Measurements from ENCODE around the gene PCNX3. TPM values are rescaled to one million over a fixed set of nuclear protein-coding genes. Genes with fewer than 3 reads are reported as not detected.
"Not testable (repeated sequence)": the region's sequence is repeated elsewhere in the genome, so short reads cannot be mapped to it uniquely, and the experiment has no call there.

Gene PCNX3
- total RNA-seq, 1 donor from 2014 or later: 4.7 TPM

DNA sequence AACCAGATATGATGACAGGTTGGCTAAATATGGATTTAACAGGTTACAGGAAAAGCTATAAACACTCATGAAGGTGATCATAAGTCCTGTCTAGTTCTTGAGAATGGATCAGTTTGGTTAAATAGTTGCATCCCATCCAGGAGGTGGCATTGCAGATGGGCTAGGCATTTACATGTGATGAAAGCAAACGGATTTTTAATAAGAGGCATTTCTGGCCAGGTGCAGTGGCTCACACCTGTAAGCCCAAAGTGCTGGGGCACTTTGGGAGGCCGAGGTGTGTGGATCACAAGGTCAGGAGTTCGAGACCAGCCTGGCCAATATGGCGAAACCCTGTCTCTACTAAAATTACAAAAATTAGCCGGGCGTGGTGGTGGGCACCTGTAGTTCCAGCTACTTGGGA, 67.9 kb downstream of the PCNX3 start:
- H3K36me3 ChIP-seq (ENCODE audit: control insufficient read depth in 3 of 3, insufficient read depth in 3 of 3, low read length in 3 of 3); H3K9ac ChIP-seq (ENCODE audit: low read depth in 1 of 3, low read length in 3 of 3); H3K9me3 ChIP-seq (ENCODE audit: control insufficient read depth in 3 of 3, low read length in 3 of 3); H3K4me3 ChIP-seq (ENCODE audit: low read length in 3 of 3); H3K27ac ChIP-seq (ENCODE audit: low read depth, low read length); H3K27me3 ChIP-seq (ENCODE audit: control insufficient read depth in 3 of 3, insufficient read depth in 3 of 3, low read length in 3 of 3); H3K4me1 ChIP-seq (ENCODE audit: control insufficient read depth in 3 of 3, insufficient read depth in 3 of 3, low read length in 3 of 3): not testable (repeated sequence)

DNA sequence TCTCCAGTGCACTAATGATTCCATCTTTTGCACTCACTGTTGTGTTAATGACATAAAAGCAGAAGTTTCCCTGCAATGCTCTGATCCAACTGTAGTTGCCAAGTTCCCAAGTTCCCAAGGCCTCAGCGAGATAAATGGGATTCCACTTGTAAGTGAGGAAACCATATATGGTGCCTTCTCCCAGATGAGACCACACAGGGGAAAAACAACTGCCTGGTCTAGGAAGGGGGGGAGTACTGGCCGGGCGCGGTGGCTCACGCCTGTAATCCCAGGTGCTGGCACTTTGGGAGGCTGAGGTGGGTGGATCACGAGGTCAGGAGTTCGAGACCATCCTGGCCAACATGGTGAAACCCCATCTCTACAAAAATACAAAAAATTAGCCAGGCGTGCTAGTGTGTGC, 70.4 kb downstream of the PCNX3 start:
- no peaks in the 10 kb centered on the region for H3K36me3 ChIP-seq (ENCODE audit: control insufficient read depth in 3 of 3, insufficient read depth in 3 of 3, low read length in 3 of 3)
- H3K4me3 ChIP-seq (ENCODE audit: low read length in 3 of 3): no peak overlapping the region
- no peaks in the 10 kb centered on the region for H3K4me1 ChIP-seq (ENCODE audit: control insufficient read depth in 3 of 3, insufficient read depth in 3 of 3, low read length in 3 of 3)
- no peaks in the 10 kb centered on the region for H3K9me3 ChIP-seq (ENCODE audit: control insufficient read depth in 3 of 3, low read length in 3 of 3)
- H3K9ac ChIP-seq (ENCODE audit: low read depth in 1 of 3, low read length in 3 of 3): no peak overlapping the region
- no peaks in the 10 kb centered on the region for H3K27me3 ChIP-seq (ENCODE audit: control insufficient read depth in 3 of 3, insufficient read depth in 3 of 3, low read length in 3 of 3)
- no peak overlapping the region for H3K27ac ChIP-seq (ENCODE audit: low read depth, low read length)

Small RNA genes within 50 kb of the gene (small RNA-seq; reads per million reads assigned to genes)
- gene MIR4489: not detected
- gene MIR4690: 0.16 reads per million

Other genes with a start within 250 kb of the PCNX3 start
- gene SLC25A45, start 233.1 kb upstream of the PCNX3 start, total RNA-seq: 3.7 TPM
- gene FRMD8, start 229.1 kb upstream of the PCNX3 start, total RNA-seq: 8.4 TPM
- gene NEAT1, start 193.0 kb upstream of the PCNX3 start, total RNA-seq: 26.1 TPM
- 7,794 TPM for gene MALAT1, start 116.7 kb upstream of the PCNX3 start, total RNA-seq
- gene SCYL1, start 90.7 kb upstream of the PCNX3 start, total RNA-seq: 36.0 TPM
- gene LTBP3, start 57.4 kb upstream of the PCNX3 start, total RNA-seq: 32.9 TPM
- gene ZNRD2, start 45.3 kb upstream of the PCNX3 start, total RNA-seq: 23.0 TPM
- 14.6 TPM for gene FAM89B, start 43.2 kb upstream of the PCNX3 start, total RNA-seq
- 157 TPM for gene EHBP1L1, start 39.7 kb upstream of the PCNX3 start, total RNA-seq
- not detected for gene KCNK7, start 20.0 kb upstream of the PCNX3 start, total RNA-seq
- 23.0 TPM for gene MAP3K11, start 1.6 kb upstream of the PCNX3 start, total RNA-seq
- gene SIPA1, start 22.3 kb downstream of the PCNX3 start, total RNA-seq: 15.7 TPM
- gene RELA, start 47.1 kb downstream of the PCNX3 start, total RNA-seq: 13.0 TPM
- 44.9 TPM for gene KAT5, start 96.5 kb downstream of the PCNX3 start, total RNA-seq
- 11.0 TPM for gene RNASEH2C, start 105.0 kb downstream of the PCNX3 start, total RNA-seq
- gene AP5B1, start 165.2 kb downstream of the PCNX3 start, total RNA-seq: 2.1 TPM
- gene OVOL1, start 171.3 kb downstream of the PCNX3 start, total RNA-seq: not detected
- gene SNX32, start 218.2 kb downstream of the PCNX3 start, total RNA-seq: under 0.01 TPM
- 275 TPM for gene CFL1, start 242.4 kb downstream of the PCNX3 start, total RNA-seq
- 34.4 TPM for gene MUS81, start 244.7 kb downstream of the PCNX3 start, total RNA-seq